NCI-H2227 (cell line): Measurements from ENCODE around the gene LLGL2.
"Not testable (repeated sequence)": the region's sequence is repeated elsewhere in the genome, so short reads cannot be mapped to it uniquely, and the experiment has no call there.

Experiments
- DNase-seq: peaks from one replicate; lab custom pipeline; 2025; ENCODE audit not compliant: unreplicated experiment; lab: John Stamatoyannopoulos, UW

LLGL2 gene

GRCh38 chr17:75520413-75520812, 5.1 kb upstream of the LLGL2 start:
- not testable (repeated sequence) for DNase-seq

GRCh38 chr17:75521290-75521689, 4.2 kb upstream of the LLGL2 start:
- DNase-seq = no peak

- DNase-seq = no peak
Observed at GRCh38 chr17:75521951-75522727, 3.4 kb upstream of the LLGL2 start.

GRCh38 chr17:75523647-75524046, 1.9 kb upstream of the LLGL2 start:
- no peak for DNase-seq

GRCh38 chr17:75524269-75524969, 1.1 kb upstream of the LLGL2 start:
- no peak for DNase-seq

GRCh38 chr17:75525806-75526554, 483 bp downstream of the LLGL2 start:
- DNase-seq = no peak

- DNase-seq = no peak
Observed at GRCh38 chr17:75526555-75527270, 1.2 kb downstream of the LLGL2 start.

GRCh38 chr17:75530837-75531720, 5.6 kb downstream of the LLGL2 start:
- no peak for DNase-seq

GRCh38 chr17:75531721-75532072, 6.2 kb downstream of the LLGL2 start:
- no peak for DNase-seq

GRCh38 chr17:75535119-75535537, 9.6 kb downstream of the LLGL2 start:
- DNase-seq = no peak

GRCh38 chr17:75535871-75536270, 10.4 kb downstream of the LLGL2 start:
- DNase-seq = no peak

GRCh38 chr17:75536366-75536765, 10.9 kb downstream of the LLGL2 start:
- DNase-seq = no peak

- no peak for DNase-seq
Observed at GRCh38 chr17:75539967-75540729, 14.7 kb downstream of the LLGL2 start.

- no peak for DNase-seq
Observed at GRCh38 chr17:75540923-75541503, 15.5 kb downstream of the LLGL2 start.

- DNase-seq = no peak
Observed at GRCh38 chr17:75542229-75542628, 16.7 kb downstream of the LLGL2 start.

GRCh38 chr17:75542728-75543336, 17.3 kb downstream of the LLGL2 start:
- no peak for DNase-seq

- DNase-seq = no peak
Observed at GRCh38 chr17:75544250-75544649, 18.8 kb downstream of the LLGL2 start.

- no peak for DNase-seq
Observed at GRCh38 chr17:75546181-75546580, 20.7 kb downstream of the LLGL2 start.

- DNase-seq = no peak
Observed at GRCh38 chr17:75547091-75547490, 21.6 kb downstream of the LLGL2 start.
